Upper lobe of left lung (tissue), 4 donors: ENCODE data around the gene ABCG1.

ENCODE experiments used
- EP300 ChIP-seq, 4 donors: sonication (generic); formaldehyde crosslinking; IDR thresholded peaks; one replicate each; pipeline ENCODE4 v1.5.1; 2017; ENCODE audit warnings: antibody characterized with exemption in 4 of 4, control low read depth in 2 of 4
- POLR2A ChIP-seq, 4 donors: fragments of 450-650 bp; IDR thresholded peaks; one replicate each; pipeline ENCODE4 v1.5.1; 2016 to 2017; ENCODE audit warnings: antibody characterized with exemption in 4 of 4, mild to moderate bottlenecking in 2 of 4
- POLR2AphosphoS5 ChIP-seq, 2 donors: sonication (generic); formaldehyde crosslinking; IDR thresholded peaks; one replicate each; pipeline ENCODE4 v1.5.1; 2017; ENCODE audit warnings: antibody characterized with exemption in 2 of 2
- TF ChIP-seq, protein P1 (sequence below), 6 experiments: fragments of 450-650 bp in 4 of 6; fragments of 200-600 bp in 2 of 6; sonication (generic) in 2 of 6; IDR thresholded peaks; one replicate each; pipeline ENCODE4 v1.5.1; 2016 to 2019; ENCODE audit warnings: antibody characterized with exemption in 6 of 6

DNA sequence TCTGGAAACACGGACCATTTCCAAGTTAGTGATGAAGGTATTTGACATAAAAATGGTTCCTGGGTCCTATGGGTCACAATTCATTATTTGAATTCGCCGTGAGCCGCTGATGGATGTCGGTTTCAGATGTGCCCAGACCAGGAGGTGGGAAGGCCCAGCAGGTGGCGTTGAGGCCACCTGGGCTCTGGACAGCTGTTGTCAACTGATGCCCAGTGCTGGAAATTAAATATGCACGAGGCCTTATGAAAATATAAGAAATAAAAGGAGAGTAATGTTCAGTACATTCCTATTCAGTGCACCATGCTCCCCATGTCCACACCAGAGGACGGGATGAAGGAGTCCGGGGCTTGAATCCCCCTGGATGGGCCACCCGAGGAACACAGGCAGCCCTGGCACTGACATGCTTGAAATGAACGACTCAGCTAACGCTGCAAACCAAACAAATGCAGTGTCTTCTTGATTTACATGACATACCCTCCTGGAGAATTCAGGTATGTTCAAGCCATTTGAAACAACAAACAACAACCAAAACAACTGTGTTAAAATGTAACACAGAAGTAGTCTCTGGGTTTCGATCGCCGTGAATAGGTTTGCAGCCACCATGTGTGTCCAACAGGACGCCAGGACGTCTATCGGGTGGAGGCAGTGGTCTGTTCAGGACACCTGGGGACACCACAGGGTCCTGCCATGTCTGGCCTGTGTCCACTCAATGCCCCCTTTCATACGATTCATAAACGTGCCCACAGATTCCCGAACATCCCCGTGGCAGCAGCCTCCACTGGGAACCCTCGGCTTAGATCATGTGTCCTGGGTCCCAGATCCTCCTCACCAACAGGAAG is 90.2 kb downstream of the ABCG1 start:
- no peak for TF ChIP-seq POLR2A (IDR thresholded peaks at IDR 0.05)
- TF ChIP-seq, protein P1, sequence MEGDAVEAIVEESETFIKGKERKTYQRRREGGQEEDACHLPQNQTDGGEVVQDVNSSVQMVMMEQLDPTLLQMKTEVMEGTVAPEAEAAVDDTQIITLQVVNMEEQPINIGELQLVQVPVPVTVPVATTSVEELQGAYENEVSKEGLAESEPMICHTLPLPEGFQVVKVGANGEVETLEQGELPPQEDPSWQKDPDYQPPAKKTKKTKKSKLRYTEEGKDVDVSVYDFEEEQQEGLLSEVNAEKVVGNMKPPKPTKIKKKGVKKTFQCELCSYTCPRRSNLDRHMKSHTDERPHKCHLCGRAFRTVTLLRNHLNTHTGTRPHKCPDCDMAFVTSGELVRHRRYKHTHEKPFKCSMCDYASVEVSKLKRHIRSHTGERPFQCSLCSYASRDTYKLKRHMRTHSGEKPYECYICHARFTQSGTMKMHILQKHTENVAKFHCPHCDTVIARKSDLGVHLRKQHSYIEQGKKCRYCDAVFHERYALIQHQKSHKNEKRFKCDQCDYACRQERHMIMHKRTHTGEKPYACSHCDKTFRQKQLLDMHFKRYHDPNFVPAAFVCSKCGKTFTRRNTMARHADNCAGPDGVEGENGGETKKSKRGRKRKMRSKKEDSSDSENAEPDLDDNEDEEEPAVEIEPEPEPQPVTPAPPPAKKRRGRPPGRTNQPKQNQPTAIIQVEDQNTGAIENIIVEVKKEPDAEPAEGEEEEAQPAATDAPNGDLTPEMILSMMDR (IDR thresholded peaks at IDR 0.05): no peak
- TF ChIP-seq POLR2AphosphoS5 (IDR thresholded peaks at IDR 0.05): no peak
- no peak for TF ChIP-seq EP300 (IDR thresholded peaks at IDR 0.05)
